IMR-90 (cell line): ENCODE results near the gene MYO1C. TPM values are rescaled to one million over a fixed set of nuclear protein-coding genes. Genes with fewer than 3 reads are reported as not detected.

ENCODE experiments used
- ATAC-seq: fragments of 200-7000 bp; cut with Tn5 transposase; 2 replicates; pipeline ENCODE4 v1.9.1; 2020; ENCODE audit warnings: low read depth, mild to moderate bottlenecking, moderate library complexity
- Bru-seq: library from RNA; stranded (reverse); fragments of 400-500 nt; gene quantifications from one replicate; lab custom pipeline; 2021; lab: Mats Ljungman, UMichigan
- BruChase-seq, 2 experiments: library from RNA; stranded (reverse); fragments of 400-500 nt; gene quantifications; one replicate each; lab custom pipeline; 2021; lab: Mats Ljungman, UMichigan
- BruUV-seq: library from RNA; stranded (reverse); fragments of 400-500 nt; replicated peaks from 2 replicates; lab custom pipeline; 2021; lab: Mats Ljungman, UMichigan
- CTCF ChIA-PET: fragments of 300-600 bp; formaldehyde crosslinking; extraction: SDS; loops from one replicate; lab custom pipeline; 2021; ENCODE audit warnings: antibody characterized with exemption; lab: Yijun Ruan, JAX
- POLR2A ChIA-PET: fragments of 300-600 bp; sonication (Branson Sonifier 250); formaldehyde crosslinking; loops from one replicate; lab custom pipeline; 2022; ENCODE audit warnings: antibody characterized with exemption; ENCODE audit not compliant: unreplicated experiment; lab: Charles Lee
- DNase-seq: peaks from one replicate; pipeline ENCODE4 v3.0.0; 2013
- H2AFZ ChIP-seq: replicated peaks from 2 replicates; pipeline ENCODE3; 2013; ENCODE audit warnings: low read length, mild to moderate bottlenecking; ENCODE audit not compliant: poor library complexity
- H2AK5ac ChIP-seq: 2 replicates; pipeline ENCODE4 v1.6.1; 2013; ENCODE audit warnings: low read depth, low read length, inconsistent platforms
- H2AK9ac ChIP-seq: replicated peaks from 2 replicates; pipeline ENCODE3; 2013; ENCODE audit warnings: mild to moderate bottlenecking, low read depth, low read length, moderate library complexity; ENCODE audit not compliant: poor library complexity
- H2BK120ac ChIP-seq: 2 replicates; pipeline ENCODE4 v1.6.1; 2013; ENCODE audit warnings: low read depth, low read length, inconsistent platforms
- H2BK15ac ChIP-seq: 3 replicates; pipeline ENCODE4 v1.6.1; 2013; ENCODE audit warnings: low read depth, low read length, inconsistent platforms
- H2BK20ac ChIP-seq: 2 replicates; pipeline ENCODE4 v1.6.1; 2013; ENCODE audit warnings: low read depth, mild to moderate bottlenecking, inconsistent platforms, low read length, moderate library complexity
- H2BK5ac ChIP-seq: 2 replicates; pipeline ENCODE4 v1.6.1; 2013; ENCODE audit warnings: mild to moderate bottlenecking, low read depth, low read length, inconsistent platforms; ENCODE audit not compliant: poor library complexity, severe bottlenecking
- H3K14ac ChIP-seq: replicated peaks from 2 replicates; pipeline ENCODE4 v1.6.1; 2013; ENCODE audit warnings: low read depth, low read length, inconsistent platforms
- H3K18ac ChIP-seq: 2 replicates; pipeline ENCODE4 v1.6.1; 2013; ENCODE audit warnings: low read depth, low read length, control low read depth
- H3K23ac ChIP-seq: 2 replicates; pipeline ENCODE4 v1.6.1; 2013; ENCODE audit warnings: low read depth, low read length, inconsistent platforms
- H3K27ac ChIP-seq: 2 replicates; pipeline ENCODE4 v1.5.1; 2013; ENCODE audit warnings: mild to moderate bottlenecking, control low read depth, low read length; ENCODE audit not compliant: insufficient read depth
- H3K27me3 ChIP-seq: 2 replicates; pipeline ENCODE4 v1.6.1; 2013; ENCODE audit warnings: low read length; ENCODE audit not compliant: control insufficient read depth, insufficient read depth
- H3K36me3 ChIP-seq: 2 replicates; pipeline ENCODE4 v1.6.1; 2013; ENCODE audit warnings: low read length, mixed read lengths; ENCODE audit not compliant: control insufficient read depth, insufficient read depth
- H3K4ac ChIP-seq: 2 replicates; pipeline ENCODE4 v1.6.1; 2013; ENCODE audit warnings: low read depth, low read length, inconsistent platforms
- H3K4me1 ChIP-seq: 2 replicates; pipeline ENCODE4 v1.6.1; 2013; ENCODE audit warnings: low read length, mixed read lengths; ENCODE audit not compliant: control insufficient read depth, insufficient read depth
- H3K4me2 ChIP-seq: 2 replicates; pipeline ENCODE4 v1.6.1; 2013; ENCODE audit warnings: low read depth, mild to moderate bottlenecking, control low read depth, low read length, moderate library complexity
- H3K4me3 ChIP-seq: 2 replicates; pipeline ENCODE4 v1.5.1; 2013; ENCODE audit warnings: low read depth, mild to moderate bottlenecking, control low read depth, low read length, moderate library complexity; ENCODE audit not compliant: insufficient read depth
- H3K56ac ChIP-seq: 2 replicates; pipeline ENCODE4 v1.6.1; 2013; ENCODE audit warnings: low read length, inconsistent platforms; ENCODE audit not compliant: insufficient read depth; ENCODE audit errors: extremely low read depth
- H3K79me1 ChIP-seq, 2 experiments: 2 replicates each; pipeline ENCODE4 v1.6.1; 2013; ENCODE audit warnings: low read length in 2 of 2, inconsistent platforms in 1 of 2, low read depth in 1 of 2
- H3K9ac ChIP-seq: 2 replicates; pipeline ENCODE4 v1.6.1; 2013; ENCODE audit warnings: low read depth, low read length, control low read depth
- H3K9me1 ChIP-seq: 2 replicates; pipeline ENCODE4 v1.6.1; 2013; ENCODE audit warnings: low read length, inconsistent platforms; ENCODE audit not compliant: insufficient read depth
- H3K9me3 ChIP-seq: 2 replicates; pipeline ENCODE4 v1.6.1; 2013; ENCODE audit warnings: low read length; ENCODE audit not compliant: control insufficient read depth, insufficient read depth
- H4K20me1 ChIP-seq: 2 replicates; pipeline ENCODE4 v1.6.1; 2013; ENCODE audit warnings: low read length, inconsistent platforms; ENCODE audit not compliant: insufficient read depth
- H4K5ac ChIP-seq: 2 replicates; pipeline ENCODE4 v1.6.1; 2013; ENCODE audit warnings: mild to moderate bottlenecking, low read depth, low read length, control low read depth
- H4K8ac ChIP-seq, 2 experiments: 2 replicates each; pipeline ENCODE4 v1.6.1; 2013; ENCODE audit warnings: low read depth in 2 of 2, low read length in 2 of 2, control low read depth in 1 of 2, inconsistent platforms in 1 of 2
- H4K91ac ChIP-seq: 2 replicates; pipeline ENCODE4 v1.6.1; 2013; ENCODE audit warnings: low read depth, low read length, inconsistent platforms; ENCODE audit not compliant: insufficient read depth
- CHD1 ChIP-seq: IDR thresholded peaks from 2 replicates; pipeline ENCODE4 v1.6.1; 2012; ENCODE audit warnings: low read depth, low read length, improper control_type of control experiment
- CTCF ChIP-seq: conservative IDR thresholded peaks from 2 replicates; pipeline ENCODE4 v1.5.1; 2012; ENCODE audit warnings: mild to moderate bottlenecking, low read depth, low read length, improper control_type of control experiment
- ELK1 ChIP-seq: fragments of 150-350 bp; IDR thresholded peaks from 2 replicates; pipeline ENCODE4 v1.6.1; 2016; ENCODE audit warnings: low read depth, mild to moderate bottlenecking, low read length, moderate library complexity, borderline replicate concordance
- MXI1 ChIP-seq: IDR thresholded peaks from 2 replicates; pipeline ENCODE4 v1.6.1; 2012; ENCODE audit warnings: low read depth, mild to moderate bottlenecking, low read length, moderate library complexity, borderline replicate concordance
- RCOR1 ChIP-seq: IDR thresholded peaks from 2 replicates; pipeline ENCODE4 v1.6.1; 2012; ENCODE audit warnings: mild to moderate bottlenecking, low read length, improper control_type of control experiment; ENCODE audit not compliant: insufficient replicate concordance
- SMC3 ChIP-seq: fragments of 150-350 bp; IDR thresholded peaks from 2 replicates; pipeline ENCODE4 v1.6.1; 2016; ENCODE audit warnings: low read depth, mild to moderate bottlenecking, antibody characterized with exemption, low read length, moderate library complexity
- WGBS, 2 experiments: methylation state at CpG; one replicate each; pipeline versions ENCODE4 v1.1.5 to v1.1.7; 2013; ENCODE audit warnings: missing lambda C conversion rate in 2 of 2; ENCODE audit not compliant: insufficient read length in 1 of 2; ENCODE audit errors: extremely low coverage in 2 of 2; 5-methylcytosine and 5-hydroxymethylcytosine counted together
- dilution Hi-C: fragments of 300-500 bp; cut with HindIII; formaldehyde crosslinking; loops from one replicate; pipeline ENCODE4 v1.14.3; 2018; ENCODE audit warnings: low sequenced_read_pairs; ENCODE audit not compliant: unreplicated experiment
- in situ Hi-C: fragments of 300-500 bp; cut with MboI; formaldehyde crosslinking; loops from 3 replicates; pipeline ENCODE4 v1.14.3; 2019; ENCODE audit warnings: low sequenced_read_pairs, inconsistent platforms, mixed read lengths
- intact Hi-C: fragments of 100-400 bp; cut with micrococcal nuclease; formaldehyde crosslinking; loops from 2 replicates; pipeline ENCODE4 v1.10.0; 2022
- long read RNA-seq: library from polyadenylated mRNA; unstranded; transcript quantifications from one replicate; pipeline ENCODE4 v2.0.0, GENCODE V29; 2021; ENCODE audit not compliant: unreplicated experiment
- polyA plus RNA-seq, 3 experiments: library from polyadenylated mRNA; depleted of rRNA; stranded (reverse); fragments of >200 nt; gene quantifications; 2 replicates each; pipeline ENCODE4 v1.2.3, GENCODE V29; 2012; ENCODE audit warnings: low replicate concordance in 1 of 3
- total RNA-seq: library from RNA; depleted of rRNA; stranded (reverse); fragments of >200 nt; gene quantifications from 2 replicates; pipeline ENCODE4 v1.2.3, GENCODE V29; 2012; rRNA removed

MYO1C gene, protein sequence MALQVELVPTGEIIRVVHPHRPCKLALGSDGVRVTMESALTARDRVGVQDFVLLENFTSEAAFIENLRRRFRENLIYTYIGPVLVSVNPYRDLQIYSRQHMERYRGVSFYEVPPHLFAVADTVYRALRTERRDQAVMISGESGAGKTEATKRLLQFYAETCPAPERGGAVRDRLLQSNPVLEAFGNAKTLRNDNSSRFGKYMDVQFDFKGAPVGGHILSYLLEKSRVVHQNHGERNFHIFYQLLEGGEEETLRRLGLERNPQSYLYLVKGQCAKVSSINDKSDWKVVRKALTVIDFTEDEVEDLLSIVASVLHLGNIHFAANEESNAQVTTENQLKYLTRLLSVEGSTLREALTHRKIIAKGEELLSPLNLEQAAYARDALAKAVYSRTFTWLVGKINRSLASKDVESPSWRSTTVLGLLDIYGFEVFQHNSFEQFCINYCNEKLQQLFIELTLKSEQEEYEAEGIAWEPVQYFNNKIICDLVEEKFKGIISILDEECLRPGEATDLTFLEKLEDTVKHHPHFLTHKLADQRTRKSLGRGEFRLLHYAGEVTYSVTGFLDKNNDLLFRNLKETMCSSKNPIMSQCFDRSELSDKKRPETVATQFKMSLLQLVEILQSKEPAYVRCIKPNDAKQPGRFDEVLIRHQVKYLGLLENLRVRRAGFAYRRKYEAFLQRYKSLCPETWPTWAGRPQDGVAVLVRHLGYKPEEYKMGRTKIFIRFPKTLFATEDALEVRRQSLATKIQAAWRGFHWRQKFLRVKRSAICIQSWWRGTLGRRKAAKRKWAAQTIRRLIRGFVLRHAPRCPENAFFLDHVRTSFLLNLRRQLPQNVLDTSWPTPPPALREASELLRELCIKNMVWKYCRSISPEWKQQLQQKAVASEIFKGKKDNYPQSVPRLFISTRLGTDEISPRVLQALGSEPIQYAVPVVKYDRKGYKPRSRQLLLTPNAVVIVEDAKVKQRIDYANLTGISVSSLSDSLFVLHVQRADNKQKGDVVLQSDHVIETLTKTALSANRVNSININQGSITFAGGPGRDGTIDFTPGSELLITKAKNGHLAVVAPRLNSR
- total RNA-seq, result 174 and 196 TPM in 2 replicates
- 162 and 188 TPM in 2 replicates for polyA plus RNA-seq (2012; rRNA removed)
- polyA plus RNA-seq (2012; cell fraction: cytosol; rRNA removed), result 98.5 and 136 TPM in 2 replicates
- 327 and 394 TPM in 2 replicates for polyA plus RNA-seq (2012; cell fraction: nucleus; rRNA removed; ENCODE audit: low replicate concordance)
- Bru-seq, nascent RNA, result percentile 83 among the genes with signal in this experiment
- BruChase-seq, experiment 1, labeled RNA remaining after a 6-hour chase, result percentile 94 among the genes with signal in this experiment
- BruChase-seq, experiment 2, labeled RNA remaining after a 2-hour chase, result percentile 88 among the genes with signal in this experiment
- long read RNA-seq, full-length matches to known transcripts, result 145 of 296 reads
- long read RNA-seq, partial matches to known transcripts, result 76 of 296 reads
- long read RNA-seq, other reads (novel, unspliced or antisense), result 75 of 296 reads

DNA sequence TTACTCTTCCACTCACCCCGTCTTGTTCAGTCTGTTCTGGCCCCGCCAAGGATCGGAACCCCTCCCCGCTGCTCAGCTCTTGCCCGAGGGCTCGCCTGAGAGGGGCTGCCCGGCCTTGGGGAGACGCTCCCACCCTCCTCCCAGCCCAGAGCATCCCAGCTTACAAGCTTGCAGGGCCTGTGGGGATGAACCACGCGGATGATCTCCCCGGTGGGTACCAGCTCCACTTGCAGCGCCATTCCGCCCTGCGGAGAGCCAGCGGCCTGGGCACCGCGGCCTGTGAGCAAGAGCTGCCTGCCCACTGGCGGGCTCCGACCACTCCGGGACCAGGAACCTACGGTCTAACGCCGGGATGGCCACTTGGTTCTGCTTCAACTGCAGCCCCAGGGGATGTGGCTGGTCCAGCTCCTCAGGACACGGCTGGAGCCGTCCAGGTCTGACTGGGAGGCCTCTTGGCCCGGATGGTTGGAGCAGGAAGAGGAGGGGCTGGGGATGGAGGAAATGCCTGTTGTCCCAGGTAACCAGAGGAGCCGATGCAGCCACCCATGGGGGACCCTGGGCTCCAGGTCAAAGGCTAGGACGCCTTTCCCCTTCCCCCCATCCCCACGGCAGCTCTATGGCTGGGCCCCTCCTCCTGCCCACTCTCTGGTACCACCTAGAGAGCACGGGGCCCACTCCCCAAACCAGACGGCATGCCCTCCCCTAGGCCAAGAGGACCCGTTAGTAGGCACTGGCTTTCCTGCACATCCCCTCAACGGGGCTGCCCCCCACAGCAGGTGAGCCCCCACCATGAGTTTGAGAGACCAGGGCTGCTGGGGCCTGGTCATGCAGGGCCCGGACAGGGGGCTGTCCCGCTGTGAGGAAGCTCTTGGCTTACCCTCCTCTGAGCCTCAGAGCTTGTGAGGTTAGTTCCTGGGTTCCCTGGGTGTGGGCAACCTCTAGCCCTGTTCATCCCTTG, at the start of gene MYO1C:
TSS of gene MYO1C (minus strand) at position 438 of the 958 bp plus-strand sequence. CDS start at position 239, 199 bp downstream.
- POLR2A ChIA-PET, result no interaction called here
- peak within 1 kb of the TSS; percentile 98 for H3K4me2 ChIP-seq
- H4K20me1 ChIP-seq, result no peaks in the 10 kb centered on the region; the same call in 1 of the 2 replicates
- peaks cover 15 to 43% of the 10 kb centered on the region in 2 experiments for H3K79me1 ChIP-seq
- DNase-seq, result no peak
- peak within 1 kb of the TSS; percentile 98 for H4K5ac ChIP-seq
- H2BK120ac ChIP-seq, result peak within 1 kb of the TSS; percentile 71; the same call in 1 of the 2 replicates
- peak within 1 kb of the TSS; percentile 79 for H3K27ac ChIP-seq
- H2BK5ac ChIP-seq, result peak within 1 kb of the TSS; percentile 73
- H3K36me3 ChIP-seq, result peaks cover 11% of the 10 kb centered on the region
- in situ Hi-C loops, result no loop called here
- H3K23ac ChIP-seq, result peak within 1 kb of the TSS; percentile 89
- CTCF ChIA-PET, result no interaction called here
- H3K18ac ChIP-seq, result peak within 1 kb of the TSS; percentile 80
- H3K56ac ChIP-seq, result peak within 1 kb of the TSS; percentile 34; the same call in 1 of the 2 replicates
- H3K4me3 ChIP-seq, result peak within 1 kb of the TSS; percentile 99
- H3K14ac ChIP-seq, result peak within 1 kb of the TSS; percentile 77
- peak within 1 kb of the TSS; percentile 90 for H3K9ac ChIP-seq
- H2AK5ac ChIP-seq, result peak within 1 kb of the TSS; percentile 93
- peak within 1 kb of the TSS; percentile 99 for H2AK9ac ChIP-seq
- peak within 1 kb of the TSS; percentile 90 for H3K4ac ChIP-seq
- H3K9me1 ChIP-seq, result 0 out of 2 replicates have a peak, but pooled peaks cover 9% of the 10 kb centered on the region
- H2AFZ ChIP-seq, result peak within 1 kb of the TSS; percentile 95
- peak within 1 kb of the TSS; percentile 60; the same call in 1 of the 3 replicates for H2BK15ac ChIP-seq
- 85% methylated on average over 13 of the region's 35 CpGs; no CpG with 5 or more reads in 1 of the 2 experiments for WGBS, 2 experiments
- no peak for ATAC-seq
- H3K27me3 ChIP-seq, result no peaks in the 10 kb centered on the region
- dilution Hi-C loops, result no loop called here
- H3K4me1 ChIP-seq, result peaks cover 23% of the 10 kb centered on the region
- intact Hi-C loops, result no loop called here
- BruUV-seq, result no TSS peak
- H4K8ac ChIP-seq, result peak within 1 kb of the TSS; percentile 93 to 95
- H4K91ac ChIP-seq, result peak within 1 kb of the TSS; percentile 94
- H2BK20ac ChIP-seq, result no peak within 1 kb of the TSS
- no peaks in the 10 kb centered on the region for H3K9me3 ChIP-seq
- no peak for TF ChIP-seq SMC3
- no peak for TF ChIP-seq ELK1
- TF ChIP-seq CHD1, result no peak
- TF ChIP-seq MXI1, result no peak
- TF ChIP-seq CTCF, result no peak
- no peak for TF ChIP-seq RCOR1
